ENCODE measurements around the gene RBM7.

Gene RBM7

GRCh38 chr11:114400216-114400914 lies at the start of gene RBM7, which contains the start of gene C11orf71:
RBM7 (plus strand) TSS chr11:114400666; CDS start chr11:114400672, 6 bp downstream.
C11orf71 (minus strand) TSS chr11:114400511; CDS start chr11:114400331, 180 bp downstream.
- in situ Hi-C loops (cut with MboI; ENCODE audit: low sequenced_read_pairs): no loop called here

- in situ Hi-C loops (cut with MboI; ENCODE audit: low sequenced_read_pairs): no loop called here
Observed at GRCh38 chr11:114353443-114353842, 47.0 kb upstream of the RBM7 start.

- in situ Hi-C loops (cut with MboI; ENCODE audit: low sequenced_read_pairs): no loop called here
Observed at GRCh38 chr11:114354076-114354475, 46.4 kb upstream of the RBM7 start.

- in situ Hi-C loops (cut with MboI; ENCODE audit: low sequenced_read_pairs): no loop called here
Observed at GRCh38 chr11:114358716-114359115, 41.8 kb upstream of the RBM7 start.

GRCh38 chr11:114359342-114359741 lies 41.1 kb upstream of the RBM7 start:
- in situ Hi-C loops (cut with MboI; ENCODE audit: low sequenced_read_pairs): no loop called here

GRCh38 chr11:114362326-114362725 lies 38.1 kb upstream of the RBM7 start:
- in situ Hi-C loops (cut with MboI; ENCODE audit: low sequenced_read_pairs): no loop called here

GRCh38 chr11:114362958-114363357 lies 37.5 kb upstream of the RBM7 start:
- in situ Hi-C loops (cut with MboI; ENCODE audit: low sequenced_read_pairs): no loop called here

- in situ Hi-C loops (cut with MboI; ENCODE audit: low sequenced_read_pairs): no loop called here
Observed at GRCh38 chr11:114366331-114367243, 33.9 kb upstream of the RBM7 start.

- in situ Hi-C loops (cut with MboI; ENCODE audit: low sequenced_read_pairs): no loop called here
Observed at GRCh38 chr11:114367244-114367957, 33.1 kb upstream of the RBM7 start.

- in situ Hi-C loops (cut with MboI; ENCODE audit: low sequenced_read_pairs): no loop called here
Observed at GRCh38 chr11:114368918-114369680, 31.4 kb upstream of the RBM7 start.

- in situ Hi-C loops (cut with MboI; ENCODE audit: low sequenced_read_pairs): no loop called here
Observed at GRCh38 chr11:114375052-114375451, 25.4 kb upstream of the RBM7 start.

- in situ Hi-C loops (cut with MboI; ENCODE audit: low sequenced_read_pairs): no loop called here
Observed at GRCh38 chr11:114377612-114378267, 22.7 kb upstream of the RBM7 start.

- in situ Hi-C loops (cut with MboI; ENCODE audit: low sequenced_read_pairs): no loop called here
Observed at GRCh38 chr11:114379394-114380069, 20.9 kb upstream of the RBM7 start.

GRCh38 chr11:114382509-114382908 lies 18.0 kb upstream of the RBM7 start:
- in situ Hi-C loops (cut with MboI; ENCODE audit: low sequenced_read_pairs): no loop called here

- in situ Hi-C loops (cut with MboI; ENCODE audit: low sequenced_read_pairs): no loop called here
Observed at GRCh38 chr11:114384487-114384886, 16.0 kb upstream of the RBM7 start.

GRCh38 chr11:114386131-114386530 lies 14.3 kb upstream of the RBM7 start:
- in situ Hi-C loops (cut with MboI; ENCODE audit: low sequenced_read_pairs): no loop called here

- in situ Hi-C loops (cut with MboI; ENCODE audit: low sequenced_read_pairs): no loop called here
Observed at GRCh38 chr11:114386545-114386944, 13.9 kb upstream of the RBM7 start.

GRCh38 chr11:114392735-114393667 lies 7.5 kb upstream of the RBM7 start:
- in situ Hi-C loops (cut with MboI; ENCODE audit: low sequenced_read_pairs): no loop called here

Measured in HL-60/S4 treated with retinoic acid at 250 ng/mL for 4 days and 3 days (cell line).